HCT116 (cell line): ENCODE data around the gene C4orf17. TPM values are rescaled to one million over a fixed set of nuclear protein-coding genes. Genes with fewer than 3 reads are reported as not detected.

ENCODE experiments used
- ATAC-seq: fragments of 200-7000 bp; cut with Tn5 transposase; 2 replicates; pipeline ENCODE4 v1.9.1; 2020; ENCODE audit warnings: mild to moderate bottlenecking, moderate library complexity
- BruUV-seq: library from RNA; stranded (reverse); fragments of 400-500 nt; replicated peaks from 2 replicates; lab custom pipeline; 2021; lab: Mats Ljungman, UMichigan
- CTCF ChIA-PET: fragments of 300-600 bp; sonication (Branson Sonifier 250); formaldehyde crosslinking; loops from one replicate; lab custom pipeline; 2021; ENCODE audit warnings: antibody characterized with exemption; lab: Charles Lee
- POLR2A ChIA-PET: fragments of 300-600, 350-600 bp; sonication (Branson Sonifier 250); formaldehyde crosslinking; loops from one replicate; lab custom pipeline; 2021; ENCODE audit warnings: antibody characterized with exemption; lab: Charles Lee
- RAD21 ChIA-PET, 2 experiments: fragments of 300-600 bp; sonication (Branson Sonifier 250); formaldehyde crosslinking; loops; one replicate each; lab custom pipeline; 2023; ENCODE audit warnings: low total read pairs in 2 of 2; ENCODE audit not compliant: uncharacterized antibody in 2 of 2, unreplicated experiment in 2 of 2, low non-redundant PET in 1 of 2; lab: Charles Lee
- DNase-seq: peaks from one replicate; pipeline ENCODE4 v3.0.0-alpha.2; 2010; ENCODE audit warnings: low read depth, low spot score
- H2AFZ ChIP-seq: fragments of 200-600 bp; shearing (Covaris generic), sonication (generic); 2 replicates; pipeline ENCODE4 v1.6.1; 2017; ENCODE audit warnings: low read depth, mixed run types, mixed read lengths, antibody characterized with exemption, low read length; ENCODE audit not compliant: poor library complexity, severe bottlenecking
- H3K27ac ChIP-seq: 2 replicates; pipeline ENCODE4 v1.5.1; 2012; ENCODE audit warnings: low read depth, low read length
- H3K27me3 ChIP-seq: fragments of 200-600 bp; sonication (generic); 2 replicates; pipeline ENCODE4 v1.6.1; 2016; ENCODE audit warnings: mixed run types, low read length, mixed read lengths; ENCODE audit not compliant: insufficient read depth
- H3K36me3 ChIP-seq, 2 experiments: fragments of 200-500 bp in 1 of 2; fragments of 200-600 bp in 1 of 2; sonication (Bioruptor generic) in 1 of 2; sonication (generic) in 1 of 2; 2 replicates each; pipeline versions ENCODE4 v1.5.1 to v1.6.1; 2014 to 2016; ENCODE audit warnings: low read length in 2 of 2, inconsistent platforms in 1 of 2, mixed read lengths in 1 of 2, mixed run types in 1 of 2; ENCODE audit not compliant: insufficient read depth in 2 of 2, control insufficient read depth in 1 of 2
- H3K4me1 ChIP-seq, 2 experiments: fragments of 200-600 bp in 1 of 2; sonication (generic) in 1 of 2; 2 replicates each; pipeline versions ENCODE4 v1.5.1 to v1.6.1; 2012 to 2017; ENCODE audit warnings: low read length in 2 of 2, inconsistent platforms in 1 of 2, mild to moderate bottlenecking in 1 of 2, mixed read lengths in 1 of 2, mixed run types in 1 of 2, moderate library complexity in 1 of 2; ENCODE audit not compliant: insufficient read depth in 2 of 2, control insufficient read depth in 1 of 2
- H3K4me2 ChIP-seq: fragments of 200-600 bp; sonication (generic); 2 replicates; pipeline ENCODE4 v1.6.1; 2017; ENCODE audit warnings: mixed run types, low read length, mixed read lengths
- H3K4me3 ChIP-seq, 2 experiments: fragments of 200-600 bp in 1 of 2; sonication (generic) in 1 of 2; replicated peaks in 1 of 2; 2 replicates each; pipeline ENCODE4 v1.5.1; 2011 to 2016; ENCODE audit warnings: low read length in 2 of 2, control low read depth in 1 of 2, low read depth in 1 of 2, mild to moderate bottlenecking in 1 of 2, mixed read lengths in 1 of 2, mixed run types in 1 of 2
- H3K79me2 ChIP-seq: fragments of 200-600 bp; sonication (generic); 2 replicates; pipeline ENCODE4 v1.6.1; 2017; ENCODE audit warnings: mild to moderate bottlenecking, mixed run types, low read length, moderate library complexity, mixed read lengths; ENCODE audit not compliant: insufficient read depth
- H3K9ac ChIP-seq: fragments of 200-600 bp; sonication (generic); 2 replicates; pipeline ENCODE4 v1.6.1; 2016; ENCODE audit warnings: low read length, mixed read lengths
- H3K9me2 ChIP-seq: fragments of 200-600 bp; sonication (generic), shearing (Covaris generic); 2 replicates; pipeline ENCODE4 v1.6.1; 2017; ENCODE audit warnings: mixed run types, mild to moderate bottlenecking, moderate library complexity; ENCODE audit not compliant: insufficient read depth
- H3K9me3 ChIP-seq, 2 experiments: fragments of 200-500 bp in 1 of 2; fragments of 200-600 bp in 1 of 2; sonication (Bioruptor generic) in 1 of 2; sonication (generic) in 1 of 2; 2 replicates each; pipeline ENCODE4 v1.6.1; 2014 to 2017; ENCODE audit warnings: low read length in 2 of 2, mixed read lengths in 2 of 2, inconsistent platforms in 1 of 2, low read depth in 1 of 2, mild to moderate bottlenecking in 1 of 2, mixed run types in 1 of 2, moderate library complexity in 1 of 2; ENCODE audit not compliant: control insufficient read depth in 1 of 2, insufficient read depth in 1 of 2
- H4K20me1 ChIP-seq: fragments of 200-600 bp; sonication (generic), shearing (Covaris generic); 2 replicates; pipeline ENCODE4 v1.6.1; 2017; ENCODE audit warnings: mixed run types, mild to moderate bottlenecking, moderate library complexity; ENCODE audit not compliant: insufficient read depth
- FOSL1 ChIP-seq: IDR thresholded peaks from 2 replicates; pipeline ENCODE4 v1.6.1; 2012; ENCODE audit warnings: low read depth
- JUND ChIP-seq: IDR thresholded peaks from 2 replicates; pipeline ENCODE4 v1.6.1; 2012
- MAX ChIP-seq: IDR thresholded peaks from 2 replicates; pipeline ENCODE4 v1.6.1; 2012
- POLR2AphosphoS5 ChIP-seq: IDR thresholded peaks from 2 replicates; pipeline ENCODE4 v1.6.1; 2011; ENCODE audit warnings: mild to moderate bottlenecking, low read depth, low read length, moderate library complexity
- SP1 ChIP-seq: IDR thresholded peaks from 2 replicates; pipeline ENCODE4 v1.6.1; 2012; ENCODE audit warnings: low read depth
- SRF ChIP-seq: IDR thresholded peaks from 2 replicates; pipeline ENCODE4 v1.6.1; 2012; ENCODE audit warnings: low read depth
- YY1 ChIP-seq: IDR thresholded peaks from 2 replicates; pipeline ENCODE4 v1.6.1; 2011; ENCODE audit warnings: low read length, low read depth, moderate library complexity, mild to moderate bottlenecking; ENCODE audit not compliant: insufficient replicate concordance; ENCODE audit errors: extremely low read depth
- ZNF274 ChIP-seq: fragments of 200-500 bp; sonication (Bioruptor generic); IDR thresholded peaks from 2 replicates; pipeline ENCODE4 v1.6.1; 2014; ENCODE audit warnings: mild to moderate bottlenecking, low read depth, low read length, inconsistent platforms
- intact Hi-C: fragments of 100-400 bp; cut with micrococcal nuclease; formaldehyde crosslinking; loops from 2 replicates; pipeline ENCODE4 v1.10.0; 2022
- total RNA-seq: library from RNA; stranded (reverse); gene quantifications from one replicate; pipeline ENCODE4 v1.2.1, GENCODE V29; 2021; ENCODE audit not compliant: unreplicated experiment
- TF ChIP-seq, protein P1 (sequence below): IDR thresholded peaks from 2 replicates; pipeline ENCODE4 v1.6.1; 2011; ENCODE audit warnings: mild to moderate bottlenecking, low read length, moderate library complexity; ENCODE audit not compliant: insufficient replicate concordance; ENCODE audit errors: extremely low read depth

Gene C4orf17
- total RNA-seq, 1 experiment from 2014 or later, result not detected

- no peak for ATAC-seq
- TF ChIP-seq ZNF274 (no peak), FOSL1 (no peak), YY1 (no peak), MAX (no peak), SP1 (no peak), SRF (no peak), POLR2AphosphoS5 (no peak)
Measured at GRCh38 chr4:99507349-99507748, 3.5 kb upstream of the C4orf17 start.

GRCh38 chr4:99507762-99508161 is 3.1 kb upstream of the C4orf17 start:
- H3K79me2 ChIP-seq, result no peaks in the 10 kb centered on the region
- no peaks in the 10 kb centered on the region for H3K9me3 ChIP-seq
- DNase-seq (no peak), ATAC-seq (no peak)
- TF ChIP-seq, protein P1, sequence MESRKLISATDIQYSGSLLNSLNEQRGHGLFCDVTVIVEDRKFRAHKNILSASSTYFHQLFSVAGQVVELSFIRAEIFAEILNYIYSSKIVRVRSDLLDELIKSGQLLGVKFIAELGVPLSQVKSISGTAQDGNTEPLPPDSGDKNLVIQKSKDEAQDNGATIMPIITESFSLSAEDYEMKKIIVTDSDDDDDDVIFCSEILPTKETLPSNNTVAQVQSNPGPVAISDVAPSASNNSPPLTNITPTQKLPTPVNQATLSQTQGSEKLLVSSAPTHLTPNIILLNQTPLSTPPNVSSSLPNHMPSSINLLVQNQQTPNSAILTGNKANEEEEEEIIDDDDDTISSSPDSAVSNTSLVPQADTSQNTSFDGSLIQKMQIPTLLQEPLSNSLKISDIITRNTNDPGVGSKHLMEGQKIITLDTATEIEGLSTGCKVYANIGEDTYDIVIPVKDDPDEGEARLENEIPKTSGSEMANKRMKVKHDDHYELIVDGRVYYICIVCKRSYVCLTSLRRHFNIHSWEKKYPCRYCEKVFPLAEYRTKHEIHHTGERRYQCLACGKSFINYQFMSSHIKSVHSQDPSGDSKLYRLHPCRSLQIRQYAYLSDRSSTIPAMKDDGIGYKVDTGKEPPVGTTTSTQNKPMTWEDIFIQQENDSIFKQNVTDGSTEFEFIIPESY, result no peak
- peak; percentile 23; the same call in 1 of the 2 replicates for TF ChIP-seq JUND
- ChIA-PET RAD21 (no interaction called here), POLR2A (no interaction called here), CTCF (no interaction called here)
- no peak overlapping the region for H3K4me3 ChIP-seq
- H2AFZ ChIP-seq, result no peak overlapping the region
- no peaks in the 10 kb centered on the region for H3K36me3 ChIP-seq
- no peak overlapping the region for H3K27ac ChIP-seq
- intact Hi-C loops, result no loop called here
- no peaks in the 10 kb centered on the region for H3K27me3 ChIP-seq
- H3K4me2 ChIP-seq, result 0 out of 2 replicates have a peak overlapping the region, but pooled peaks have one; percentile 2
- no peaks in the 10 kb centered on the region for H4K20me1 ChIP-seq
- BruUV-seq, result no TSS peak
- H3K9ac ChIP-seq, result no peak overlapping the region
- H3K4me1 ChIP-seq, result peaks cover 0 to 6% of the 10 kb centered on the region in 2 experiments; a peak in 2 of 4 replicates
- H3K9me2 ChIP-seq, result 0 out of 2 replicates have a peak, but pooled peaks cover 5% of the 10 kb centered on the region

More at GRCh38 chr4:99507349-99507748, 3.5 kb upstream of the C4orf17 start:
- Histone ChIP-seq H3K27ac (no peak overlapping the region), H3K4me3 (no peak overlapping the region), H3K4me1 (peaks cover 0 to 6% of the 10 kb centered on the region in 2 experiments; a peak in 2 of 4 replicates), H3K9me3 (no peaks in the 10 kb centered on the region), H2AFZ (no peak overlapping the region), H3K9me2 (0 out of 2 replicates have a peak, but pooled peaks cover 5% of the 10 kb centered on the region), H3K27me3 (no peaks in the 10 kb centered on the region), H3K4me2 (no peak overlapping the region), H3K9ac (no peak overlapping the region), H4K20me1 (no peaks in the 10 kb centered on the region), H3K36me3 (no peaks in the 10 kb centered on the region), H3K79me2 (no peaks in the 10 kb centered on the region)
- CTCF ChIA-PET, result no interaction called here
- POLR2A ChIA-PET, result no interaction called here
- RAD21 ChIA-PET, result interaction anchor here in 1 of 2 experiments (0.6 kb wide), 1 partner anchor 1365 kb away, joined by 3 read pairs; no protein-coding TSS in a partner anchor
- BruUV-seq, result no TSS peak
- intact Hi-C loops, result no loop called here
- no peak for DNase-seq
